Suprapubic skin (tissue), 3 donors: ENCODE results near the gene DGKB.

Source experiments
- CTCF ChIP-seq, 2 donors: fragments of 200-600 bp in 1 of 2; fragments of 450-650 bp in 1 of 2; sonication (generic) in 1 of 2; IDR thresholded peaks; one replicate each; pipeline ENCODE4 v1.5.1; 2016 to 2019; ENCODE audit warnings: antibody characterized with exemption in 2 of 2, mild to moderate bottlenecking in 1 of 2, moderate library complexity in 1 of 2
- POLR2AphosphoS5 ChIP-seq, 3 donors: sonication (generic); formaldehyde crosslinking; IDR thresholded peaks; one replicate each; pipeline ENCODE4 v1.6.1; 2017; ENCODE audit warnings: antibody characterized with exemption in 3 of 3

GRCh38 chr7:14507617-14508016 lies 394.9 kb downstream of the DGKB start:
- TF ChIP-seq POLR2AphosphoS5 (IDR thresholded peaks at IDR 0.05) (no peak), CTCF (IDR thresholded peaks at IDR 0.05) (no peak)
